Left renal pelvis (tissue), 4 donors: ENCODE results near the gene MAPRE3. TPM values are rescaled to one million over a fixed set of nuclear protein-coding genes. Genes with fewer than 3 reads are reported as not detected.
A peak's percentile ranks its signal among the peaks of the same experiment; 100 is the strongest.

ENCODE experiments used
- DNase-seq, 4 donors: peaks; one replicate each; pipeline ENCODE4 v3.0.0-alpha.2; 2013; ENCODE audit warnings: low read depth in 4 of 4, low spot score in 3 of 4
- polyA plus RNA-seq, 4 donors: library from polyadenylated mRNA; unstranded; fragments of 120-200 nt; gene quantifications; one replicate each; pipeline ENCODE4 v1.2.1, GENCODE V29; 2013; ENCODE audit not compliant: insufficient read length in 4 of 4

MAPRE3 gene
- polyA plus RNA-seq, 4 donors = 10.2 to 17.8 (median 13.1) TPM

GRCh38 chr2:27029051-27029450 lies 58.6 kb downstream of the MAPRE3 start:
- no peak for DNase-seq

GRCh38 chr2:27032495-27033252 lies 62.2 kb downstream of the MAPRE3 start, which contains the start of gene TMEM214:
TMEM214 (plus strand) TSS chr2:27032965; CDS start chr2:27033016, 51 bp downstream.
- DNase-seq = peak in 2 of 4 donors; percentile 56 to 59

DNA sequence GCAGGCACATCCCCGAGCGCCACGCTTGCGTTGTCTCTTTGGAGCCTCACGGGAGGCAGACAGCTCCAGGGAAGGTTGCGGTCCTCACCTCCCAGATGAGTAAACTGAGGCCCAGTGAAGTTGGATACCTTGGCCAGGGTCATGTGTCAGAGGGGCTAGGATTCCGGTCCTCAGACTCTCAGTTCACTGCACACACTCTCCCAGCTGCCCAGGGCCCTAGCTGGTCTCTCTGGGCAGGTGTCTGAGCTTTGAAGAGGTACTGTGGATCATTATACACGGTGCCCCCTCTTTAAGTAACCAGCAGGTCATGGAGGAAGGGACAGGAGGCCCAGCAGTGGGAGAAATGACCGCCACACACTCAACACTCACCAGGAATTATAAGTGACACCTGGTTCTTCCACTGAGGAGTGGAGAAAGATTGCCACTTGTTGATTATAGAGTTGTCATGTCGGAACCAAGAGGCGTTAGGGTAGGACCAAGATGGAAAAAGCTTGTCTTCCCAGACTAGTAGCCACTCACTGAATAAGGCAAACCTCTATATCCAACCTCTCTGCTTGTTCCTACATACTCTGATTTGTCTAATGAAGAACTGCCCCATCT lies 62.9 kb downstream of the MAPRE3 start:
- DNase-seq = no peak

GRCh38 chr2:27038012-27038411 lies 67.6 kb downstream of the MAPRE3 start:
- DNase-seq = no peak

DNA sequence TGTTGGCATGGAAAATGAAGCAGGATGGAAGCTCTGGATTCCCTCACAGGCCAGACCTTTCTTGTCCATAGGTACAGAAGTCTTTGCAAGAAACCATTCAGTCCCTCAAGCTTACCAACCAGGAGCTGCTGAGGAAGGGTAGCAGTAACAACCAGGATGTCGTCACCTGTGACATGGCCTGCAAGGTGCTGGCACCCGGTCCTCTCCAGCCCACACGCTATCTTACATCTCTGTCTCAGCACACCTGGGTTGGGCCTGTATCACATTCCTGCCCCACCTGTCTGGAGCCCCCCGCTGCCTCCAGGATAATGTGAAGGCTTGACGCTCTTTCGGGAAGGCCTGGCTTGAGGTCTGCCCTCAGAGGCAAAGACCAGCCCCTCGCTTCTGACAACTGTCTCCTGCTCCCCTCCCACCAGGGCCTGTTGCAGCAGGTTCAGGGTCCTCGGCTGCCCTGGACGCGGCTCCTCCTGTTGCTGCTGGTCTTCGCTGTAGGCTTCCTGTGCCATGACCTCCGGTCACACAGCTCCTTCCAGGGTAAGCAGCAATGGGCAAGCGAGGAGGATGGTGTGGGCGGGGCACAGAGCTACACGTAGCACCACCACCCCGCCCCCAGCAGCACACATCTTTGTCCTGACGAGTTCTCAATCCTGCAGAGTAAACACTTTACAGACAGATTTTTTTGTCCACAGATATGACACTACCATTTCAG lies 68.3 kb downstream of the MAPRE3 start:
- DNase-seq = no peak

DNA sequence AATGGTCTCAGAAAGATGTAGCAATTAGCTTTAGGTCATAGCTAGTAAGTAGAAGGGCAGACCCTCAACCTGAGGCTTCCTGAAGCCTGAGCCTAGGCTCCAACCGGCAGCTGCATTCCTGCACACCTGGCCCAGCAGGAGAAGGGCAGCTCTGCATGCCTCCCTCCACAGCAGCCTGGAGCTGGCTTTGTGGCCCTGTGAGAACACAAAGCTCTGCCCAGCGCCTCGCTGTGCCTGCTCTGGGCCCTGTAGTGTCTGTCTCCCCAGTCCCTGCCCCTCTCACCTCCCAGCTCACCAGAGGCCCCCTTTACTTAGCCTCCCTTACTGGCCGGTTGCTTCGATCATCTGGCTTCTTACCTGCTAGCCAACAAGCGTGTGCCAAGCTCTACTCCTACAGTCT lies 69.0 kb downstream of the MAPRE3 start:
- DNase-seq = no peak

- DNase-seq = no peak
Measured at GRCh38 chr2:27039871-27040270, 69.4 kb downstream of the MAPRE3 start.

GRCh38 chr2:27040282-27040681 lies 69.8 kb downstream of the MAPRE3 start:
- no peak for DNase-seq

GRCh38 chr2:27041752-27042151 lies 71.3 kb downstream of the MAPRE3 start:
- peak in 2 of 4 donors; percentile 33 to 71 for DNase-seq

DNA sequence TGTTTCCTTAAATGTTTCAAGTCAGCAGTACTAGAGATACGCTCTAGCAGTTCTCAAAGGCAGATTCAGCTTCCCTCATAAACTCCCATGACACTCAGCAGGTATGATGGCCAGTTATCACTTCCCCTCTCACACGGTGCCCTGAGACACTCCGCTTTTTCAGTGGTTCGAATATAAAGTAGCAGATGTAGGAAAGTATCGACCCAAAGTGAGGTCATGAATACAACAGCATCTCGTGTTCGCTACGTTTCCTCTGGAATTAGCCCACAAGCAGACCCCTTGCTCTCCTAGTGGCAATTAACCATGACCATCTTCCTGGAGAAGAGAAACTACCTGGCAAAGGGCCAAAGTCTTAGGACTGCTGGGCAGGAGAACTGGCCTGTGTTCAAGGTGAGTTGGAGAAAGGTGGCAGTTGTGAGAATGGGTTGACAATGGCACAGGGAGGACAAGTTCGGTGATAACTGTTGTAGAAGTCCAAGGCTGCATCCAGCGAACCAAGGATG lies 71.8 kb downstream of the MAPRE3 start:
- no peak for DNase-seq

DNA sequence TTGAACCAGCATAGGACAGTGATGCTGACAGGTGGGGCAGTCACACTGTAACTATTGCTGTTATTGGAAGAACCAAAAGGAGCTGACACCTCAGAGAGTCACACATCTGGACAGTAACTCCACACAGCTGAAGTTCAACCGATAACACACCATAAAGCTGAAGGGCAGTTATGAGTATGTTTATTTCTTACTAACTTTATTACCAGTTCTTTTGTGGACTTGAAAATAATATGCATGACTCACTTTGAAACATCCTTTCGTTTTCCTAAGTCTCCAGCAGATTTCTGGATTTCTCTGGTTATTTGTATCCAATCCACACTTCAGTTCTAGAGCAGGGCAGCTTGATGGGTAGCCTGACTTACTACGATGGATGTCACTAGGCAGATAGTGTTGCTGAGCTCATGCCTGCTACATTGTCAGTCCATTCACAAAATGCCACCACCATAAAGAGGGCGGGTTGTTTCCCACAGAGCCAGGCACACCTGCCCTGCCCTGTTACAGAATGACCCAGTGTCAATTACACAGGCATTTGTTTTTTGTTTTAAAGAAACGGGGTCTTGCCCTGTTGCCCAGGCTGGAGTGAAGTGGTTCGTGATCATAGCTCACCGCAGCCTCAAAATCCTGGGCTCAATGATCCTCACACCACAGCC lies 72.7 kb downstream of the MAPRE3 start:
- no peak for DNase-seq

- DNase-seq = no peak
Measured at GRCh38 chr2:27049422-27050280, 79.2 kb downstream of the MAPRE3 start.

GRCh38 chr2:27050281-27050995 lies 80.0 kb downstream of the MAPRE3 start:
- peak; percentile 89 to 95 (median 94) for DNase-seq

GRCh38 chr2:27050996-27051901 lies 80.8 kb downstream of the MAPRE3 start, which contains the start of gene AGBL5:
AGBL5 (plus strand) TSS chr2:27051668; CDS start chr2:27052959, 1,291 bp downstream.
- peak; percentile 87 to 91 (median 89) for DNase-seq

GRCh38 chr2:27051902-27052645 lies 81.6 kb downstream of the MAPRE3 start:
- DNase-seq = no peak

GRCh38 chr2:27053321-27053720 lies 82.9 kb downstream of the MAPRE3 start:
- no peak for DNase-seq

DNA sequence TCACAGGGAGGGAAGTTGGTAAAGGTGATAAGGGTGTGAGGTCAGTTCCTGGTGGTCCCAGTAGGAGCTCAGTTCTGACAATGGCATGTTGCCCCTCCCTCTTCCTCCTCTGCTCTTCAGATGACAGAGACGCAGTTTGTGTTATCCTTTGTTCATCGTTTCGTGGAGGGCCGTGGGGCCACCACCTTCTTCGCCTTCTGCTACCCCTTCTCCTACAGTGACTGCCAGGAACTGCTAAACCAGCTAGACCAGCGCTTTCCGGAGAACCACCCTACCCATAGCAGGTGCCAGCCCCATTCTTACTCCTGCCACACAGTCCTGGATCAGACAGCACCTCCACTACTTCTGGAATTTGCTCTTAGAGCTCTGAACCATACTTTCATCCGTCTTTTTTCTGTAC lies 83.3 kb downstream of the MAPRE3 start:
- DNase-seq = no peak
